Neural progenitor cell (in vitro differentiated cells): ENCODE measurements around the gene WDR27.

Source experiments
- EZH2 ChIP-seq: fragments of 200-600 bp; sonication (generic); IDR thresholded peaks from 2 replicates; pipeline ENCODE4 v1.6.1; 2017; ENCODE audit warnings: antibody characterized with exemption, mild to moderate bottlenecking, moderate library complexity
- TF ChIP-seq, protein P1 (sequence below): fragments of 200-600 bp; sonication (generic); IDR thresholded peaks from 2 replicates; pipeline ENCODE4 v1.5.1; 2017; ENCODE audit warnings: antibody characterized with exemption, mild to moderate bottlenecking

DNA sequence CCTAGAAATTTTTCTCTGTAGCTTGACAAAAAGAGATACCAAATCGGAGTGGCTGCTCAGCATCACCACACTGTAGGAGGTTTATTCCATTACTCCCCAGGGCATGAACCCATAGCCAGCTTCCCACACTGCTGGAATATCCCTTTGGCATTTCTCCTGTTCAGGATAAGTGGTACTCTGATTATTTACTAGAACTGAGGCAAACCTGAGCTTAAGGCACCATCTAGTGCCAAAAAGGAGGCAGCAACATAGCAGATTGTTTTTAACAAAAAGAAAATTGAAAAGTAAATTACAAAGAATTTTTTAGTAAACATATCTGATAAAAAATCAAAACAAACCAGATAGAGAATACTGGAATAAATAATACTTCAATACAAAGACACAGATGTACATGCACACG lies 181.7 kb downstream of the WDR27 start:
- TF ChIP-seq, protein P1, sequence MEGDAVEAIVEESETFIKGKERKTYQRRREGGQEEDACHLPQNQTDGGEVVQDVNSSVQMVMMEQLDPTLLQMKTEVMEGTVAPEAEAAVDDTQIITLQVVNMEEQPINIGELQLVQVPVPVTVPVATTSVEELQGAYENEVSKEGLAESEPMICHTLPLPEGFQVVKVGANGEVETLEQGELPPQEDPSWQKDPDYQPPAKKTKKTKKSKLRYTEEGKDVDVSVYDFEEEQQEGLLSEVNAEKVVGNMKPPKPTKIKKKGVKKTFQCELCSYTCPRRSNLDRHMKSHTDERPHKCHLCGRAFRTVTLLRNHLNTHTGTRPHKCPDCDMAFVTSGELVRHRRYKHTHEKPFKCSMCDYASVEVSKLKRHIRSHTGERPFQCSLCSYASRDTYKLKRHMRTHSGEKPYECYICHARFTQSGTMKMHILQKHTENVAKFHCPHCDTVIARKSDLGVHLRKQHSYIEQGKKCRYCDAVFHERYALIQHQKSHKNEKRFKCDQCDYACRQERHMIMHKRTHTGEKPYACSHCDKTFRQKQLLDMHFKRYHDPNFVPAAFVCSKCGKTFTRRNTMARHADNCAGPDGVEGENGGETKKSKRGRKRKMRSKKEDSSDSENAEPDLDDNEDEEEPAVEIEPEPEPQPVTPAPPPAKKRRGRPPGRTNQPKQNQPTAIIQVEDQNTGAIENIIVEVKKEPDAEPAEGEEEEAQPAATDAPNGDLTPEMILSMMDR: peak; percentile 47
- TF ChIP-seq EZH2: no peak
